GM12878 (cell line): ENCODE data around the gene PLEKHS1. TPM values are rescaled to one million over a fixed set of nuclear protein-coding genes. Genes with fewer than 3 reads are reported as not detected.

Experiments
- ATAC-seq: fragments of 200-7000 bp; cut with Tn5 transposase; 3 replicates; pipeline ENCODE4 v1.9.1; 2020; ENCODE audit warnings: mild to moderate bottlenecking, moderate library complexity
- BruUV-seq: library from RNA; stranded (reverse); fragments of 400-500 nt; replicated peaks from 2 replicates; lab custom pipeline; 2021; lab: Mats Ljungman, UMichigan
- CTCF ChIA-PET: fragments of 300-600 bp; sonication (Branson Sonifier 250); formaldehyde crosslinking; extraction: SDS; loops from one replicate; lab custom pipeline; 2021; ENCODE audit warnings: inconsistent platforms; lab: Yijun Ruan, JAX
- POLR2A ChIA-PET: fragments of 350-600 bp; formaldehyde crosslinking; extraction: SDS; loops from one replicate; lab custom pipeline; 2021; ENCODE audit warnings: inconsistent platforms; lab: Charles Lee
- RAD21 ChIA-PET: fragments of 300-600 bp; sonication (Branson Sonifier 250); formaldehyde crosslinking; loops from one replicate; lab custom pipeline; 2023; ENCODE audit warnings: antibody characterized with exemption; ENCODE audit not compliant: unreplicated experiment; lab: Charles Lee
- SMC1A ChIA-PET: fragments of 300-600 bp; sonication (Branson Sonifier 250); formaldehyde crosslinking; loops from one replicate; lab custom pipeline; 2023; ENCODE audit not compliant: unreplicated experiment, uncharacterized antibody; lab: Charles Lee
- DNase-seq: peaks from one replicate; pipeline ENCODE4 v3.0.0-alpha.2; 2011; ENCODE audit warnings: low read depth, low spot score
- FAIRE-seq: peaks from 3 replicates; lab custom pipeline; 2011; peaks lifted over from hg19 to GRCh38; lab: Jason Lieb, UNC
- H2AFZ ChIP-seq: 2 replicates; pipeline ENCODE4 v1.6.0; 2011; ENCODE audit warnings: low read depth, low read length, control low read depth; ENCODE audit not compliant: control insufficient read depth
- H3K27ac ChIP-seq: 2 replicates; pipeline ENCODE4 v1.5.1; 2011; ENCODE audit warnings: control low read depth; ENCODE audit not compliant: control insufficient read depth, insufficient read depth
- H3K27me3 ChIP-seq, 2 experiments: replicated peaks in 1 of 2; 2 replicates each; pipeline versions ENCODE4 v1.6.0 to v1.6.1; 2011; ENCODE audit warnings: low read length in 1 of 2; ENCODE audit not compliant: control insufficient read depth in 2 of 2, insufficient read depth in 2 of 2
- H3K36me3 ChIP-seq, 2 experiments: 2 replicates each; pipeline ENCODE4 v1.5.1; 2011; ENCODE audit warnings: low read length in 1 of 2; ENCODE audit not compliant: control insufficient read depth in 2 of 2, insufficient read depth in 2 of 2
- H3K4me1 ChIP-seq: 2 replicates; pipeline ENCODE4 v1.6.1; 2011; ENCODE audit warnings: mild to moderate bottlenecking, low read length, moderate library complexity, mixed read lengths; ENCODE audit not compliant: control insufficient read depth, insufficient read depth
- H3K4me2 ChIP-seq: 2 replicates; pipeline ENCODE4 v1.6.0; 2011; ENCODE audit warnings: control low read depth; ENCODE audit not compliant: control insufficient read depth, insufficient read depth
- H3K4me3 ChIP-seq: fragments of 200-600 bp; sonication (generic); 2 replicates; pipeline ENCODE4 v1.5.1; 2016
- H3K79me2 ChIP-seq: 2 replicates; pipeline ENCODE4 v1.6.0; 2011; ENCODE audit warnings: low read length; ENCODE audit not compliant: control insufficient read depth, insufficient read depth
- H3K9ac ChIP-seq: 2 replicates; pipeline ENCODE4 v1.8.0; 2011; ENCODE audit warnings: low read length, control low read depth, mixed read lengths; ENCODE audit not compliant: control insufficient read depth, insufficient read depth
- H3K9me3 ChIP-seq: replicated peaks from 3 replicates; pipeline ENCODE4 v1.5.1; 2011; ENCODE audit warnings: mild to moderate bottlenecking, low read length; ENCODE audit not compliant: control insufficient read depth, insufficient read depth
- H4K20me1 ChIP-seq: 2 replicates; pipeline ENCODE4 v1.6.0; 2011; ENCODE audit not compliant: control insufficient read depth, insufficient read depth
- CBX5 ChIP-seq: sonication (generic); IDR thresholded peaks from 2 replicates; pipeline ENCODE4 v1.6.1; 2016; ENCODE audit warnings: low read depth, moderate library complexity, mild to moderate bottlenecking, inconsistent platforms
- CEBPB ChIP-seq, 2 experiments: fragments of 150-350 bp in 1 of 2; IDR thresholded peaks; 2 replicates each; pipeline ENCODE4 v1.6.1; 2012 to 2014; ENCODE audit warnings: low read depth in 2 of 2, low read length in 2 of 2, borderline replicate concordance in 1 of 2, inconsistent platforms in 1 of 2
- CHD1 ChIP-seq: IDR thresholded peaks from 2 replicates; pipeline ENCODE4 v1.6.1; 2012; ENCODE audit warnings: low read depth, low read length, improper control_type of control experiment
- CHD4 ChIP-seq: fragments of 200-600 bp; sonication (generic); IDR thresholded peaks from 2 replicates; pipeline ENCODE4 v1.6.1; 2016; ENCODE audit warnings: mild to moderate bottlenecking
- GATAD2B ChIP-seq: fragments of 450-650 bp; conservative IDR thresholded peaks from 2 replicates; pipeline ENCODE4 v1.6.1; 2017; ENCODE audit warnings: low read depth, mild to moderate bottlenecking, moderate library complexity
- HDAC6 ChIP-seq: fragments of 200-600 bp; sonication (generic); IDR thresholded peaks from one replicate; pipeline ENCODE4 v1.8.0; 2017; ENCODE audit warnings: antibody characterized with exemption; ENCODE audit not compliant: unreplicated experiment
- IKZF2 ChIP-seq, 2 experiments: fragments of 450-650 bp; IDR thresholded peaks; 2 replicates each; pipeline ENCODE4 v1.6.1; 2017; ENCODE audit warnings: mild to moderate bottlenecking in 2 of 2, moderate library complexity in 2 of 2
- RB1 ChIP-seq: fragments of 450-650 bp; formaldehyde crosslinking; IDR thresholded peaks from 2 replicates; pipeline ENCODE4 v1.6.1; 2017; ENCODE audit warnings: mild to moderate bottlenecking, borderline replicate concordance
- RBBP5 ChIP-seq: fragments of 200-600 bp; sonication (generic); conservative IDR thresholded peaks from 2 replicates; pipeline ENCODE4 v1.6.1; 2016
- RELA ChIP-seq: fragments of 450-650 bp; IDR thresholded peaks from 2 replicates; pipeline ENCODE4 v1.8.0; 2014; ENCODE audit warnings: borderline replicate concordance; ENCODE audit not compliant: partially characterized antibody
- RUNX3 ChIP-seq: IDR thresholded peaks from 2 replicates; pipeline ENCODE4 v1.6.1; 2012; ENCODE audit warnings: low read length, inconsistent platforms
- SMAD1 ChIP-seq: fragments of 450-650 bp; IDR thresholded peaks from 2 replicates; pipeline ENCODE4 v1.6.1; 2018; ENCODE audit warnings: mild to moderate bottlenecking, low read depth; ENCODE audit not compliant: partially characterized antibody
- SREBF2 ChIP-seq: IDR thresholded peaks from 2 replicates; pipeline ENCODE4 v1.6.1; 2012; ENCODE audit warnings: mild to moderate bottlenecking, low read length
- WRNIP1 ChIP-seq: IDR thresholded peaks from 2 replicates; pipeline ENCODE4 v1.6.1; 2011; ENCODE audit warnings: low read depth, low read length, improper control_type of control experiment, borderline replicate concordance
- WGBS: methylation state at CpG from one replicate; pipeline ENCODE4 v1.1.6; 2016; ENCODE audit warnings: low lambda C conversion rate; ENCODE audit not compliant: insufficient replicate concordance, insufficient coverage; ENCODE audit errors: missing lambda C conversion rate; 5-methylcytosine and 5-hydroxymethylcytosine counted together
- in situ Hi-C: fragments of 300-500 bp; cut with MboI; formaldehyde crosslinking; loops from 9 replicates; pipeline ENCODE4 v1.14.3; 2018; ENCODE audit warnings: mixed read lengths
- intact Hi-C: fragments of 100-400 bp; cut with micrococcal nuclease; formaldehyde crosslinking; loops from one replicate; pipeline ENCODE4 v1.14.2; 2022; ENCODE audit not compliant: unreplicated experiment
- polyA plus RNA-seq, 11 experiments: library from polyadenylated mRNA; depleted of rRNA in 4 of 11; unstranded in 6 of 11; stranded (reverse) in 5 of 11; fragments of >200 nt; fragmentation: Nextera tagmentation in 4 of 11; fragmentation: Illumina TruSeq in 1 of 11; extraction: Ambion mirVana in 4 of 11; extraction: Trizol in 1 of 11; gene quantifications; 1 replicate in 1 of 11; 2 replicates in 10 of 11; pipeline versions ENCODE4 v1.2.1 to v1.2.3, GENCODE V29; 2011 to 2016; ENCODE audit warnings: inconsistent platforms in 2 of 11, missing spikeins in 2 of 11, low read depth in 1 of 11
- total RNA-seq, 4 experiments: library from RNA; depleted of rRNA in 3 of 4; stranded (reverse); fragments of >200 nt in 3 of 4; fragmentation: Illumina TruSeq in 1 of 4; extraction: Trizol in 1 of 4; gene quantifications; 2 replicates each; pipeline versions ENCODE4 v1.2.1 to v1.2.3, GENCODE V29; 2013 to 2021
- TF ChIP-seq, protein P1 (sequence below): IDR thresholded peaks from 2 replicates; pipeline ENCODE4 v1.6.1; 2011; ENCODE audit warnings: low read depth, low read length, improper control_type of control experiment, borderline replicate concordance
- TF ChIP-seq, protein P2 (sequence below): fragments of 450-650 bp; IDR thresholded peaks from 2 replicates; pipeline ENCODE4 v1.6.1; 2016; ENCODE audit warnings: mild to moderate bottlenecking
- TF ChIP-seq, protein P3 (sequence below): fragments of 450-650 bp; IDR thresholded peaks from 2 replicates; pipeline ENCODE4 v1.6.1; 2018; ENCODE audit warnings: mild to moderate bottlenecking, low read depth, moderate library complexity; ENCODE audit not compliant: partially characterized antibody
- TF ChIP-seq, protein P4 (sequence below): fragments of 450-650 bp; formaldehyde crosslinking; IDR thresholded peaks from 2 replicates; pipeline ENCODE4 v1.4.0; 2020; ENCODE audit warnings: mild to moderate bottlenecking, moderate library complexity

The PLEKHS1 gene
- total and polyA plus RNA-seq, 10 of the 15 experiments (the other 5 are each of a cell fraction or from before 2014, with no cell fraction given) = 0.04 to 0.17 TPM; not detected in 8

DNA sequence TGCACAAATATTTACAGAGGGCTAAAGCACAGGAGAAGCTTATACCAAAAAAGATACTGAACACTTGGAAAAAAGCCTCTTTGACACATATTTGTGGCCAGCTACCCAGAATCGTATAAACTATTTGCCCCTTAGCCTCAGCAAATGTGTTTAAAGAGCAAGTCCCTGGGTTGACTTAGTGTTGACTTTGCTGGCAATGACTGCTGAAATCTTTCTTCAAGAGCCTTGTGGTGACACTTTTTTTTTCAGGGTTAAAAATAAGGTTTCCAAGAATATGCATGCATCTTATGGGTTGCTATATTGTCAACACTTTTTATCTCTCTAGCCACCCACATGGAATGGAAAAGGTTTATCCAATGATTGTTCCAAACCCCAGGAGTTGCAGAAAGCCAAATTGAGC lies 14.9 kb upstream of the PLEKHS1 start:
- FAIRE-seq = no peak
- TF ChIP-seq WRNIP1 (no peak), CHD4 (no peak), RB1 (no peak), RELA (no peak), SMAD1 (no peak), RUNX3 (no peak), IKZF2 (IDR thresholded peaks at IDR 0.05) (no peak), GATAD2B (no peak), SREBF2 (no peak), RBBP5 (no peak), CHD1 (no peak), CEBPB (IDR thresholded peaks at IDR 0.05; ENCODE audit: borderline replicate concordance in 1 of 2, low read depth in 2 of 2, low read length in 2 of 2) (no peak), CBX5 (no peak), HDAC6 (no peak)
- TF ChIP-seq, protein P1, sequence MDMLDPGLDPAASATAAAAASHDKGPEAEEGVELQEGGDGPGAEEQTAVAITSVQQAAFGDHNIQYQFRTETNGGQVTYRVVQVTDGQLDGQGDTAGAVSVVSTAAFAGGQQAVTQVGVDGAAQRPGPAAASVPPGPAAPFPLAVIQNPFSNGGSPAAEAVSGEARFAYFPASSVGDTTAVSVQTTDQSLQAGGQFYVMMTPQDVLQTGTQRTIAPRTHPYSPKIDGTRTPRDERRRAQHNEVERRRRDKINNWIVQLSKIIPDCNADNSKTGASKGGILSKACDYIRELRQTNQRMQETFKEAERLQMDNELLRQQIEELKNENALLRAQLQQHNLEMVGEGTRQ = no peak
- TF ChIP-seq, protein P2, sequence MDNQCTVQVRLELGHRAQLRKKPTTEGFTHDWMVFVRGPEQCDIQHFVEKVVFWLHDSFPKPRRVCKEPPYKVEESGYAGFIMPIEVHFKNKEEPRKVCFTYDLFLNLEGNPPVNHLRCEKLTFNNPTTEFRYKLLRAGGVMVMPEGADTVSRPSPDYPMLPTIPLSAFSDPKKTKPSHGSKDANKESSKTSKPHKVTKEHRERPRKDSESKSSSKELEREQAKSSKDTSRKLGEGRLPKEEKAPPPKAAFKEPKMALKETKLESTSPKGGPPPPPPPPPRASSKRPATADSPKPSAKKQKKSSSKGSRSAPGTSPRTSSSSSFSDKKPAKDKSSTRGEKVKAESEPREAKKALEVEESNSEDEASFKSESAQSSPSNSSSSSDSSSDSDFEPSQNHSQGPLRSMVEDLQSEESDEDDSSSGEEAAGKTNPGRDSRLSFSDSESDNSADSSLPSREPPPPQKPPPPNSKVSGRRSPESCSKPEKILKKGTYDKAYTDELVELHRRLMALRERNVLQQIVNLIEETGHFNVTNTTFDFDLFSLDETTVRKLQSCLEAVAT = no peak
- TF ChIP-seq, protein P3, sequence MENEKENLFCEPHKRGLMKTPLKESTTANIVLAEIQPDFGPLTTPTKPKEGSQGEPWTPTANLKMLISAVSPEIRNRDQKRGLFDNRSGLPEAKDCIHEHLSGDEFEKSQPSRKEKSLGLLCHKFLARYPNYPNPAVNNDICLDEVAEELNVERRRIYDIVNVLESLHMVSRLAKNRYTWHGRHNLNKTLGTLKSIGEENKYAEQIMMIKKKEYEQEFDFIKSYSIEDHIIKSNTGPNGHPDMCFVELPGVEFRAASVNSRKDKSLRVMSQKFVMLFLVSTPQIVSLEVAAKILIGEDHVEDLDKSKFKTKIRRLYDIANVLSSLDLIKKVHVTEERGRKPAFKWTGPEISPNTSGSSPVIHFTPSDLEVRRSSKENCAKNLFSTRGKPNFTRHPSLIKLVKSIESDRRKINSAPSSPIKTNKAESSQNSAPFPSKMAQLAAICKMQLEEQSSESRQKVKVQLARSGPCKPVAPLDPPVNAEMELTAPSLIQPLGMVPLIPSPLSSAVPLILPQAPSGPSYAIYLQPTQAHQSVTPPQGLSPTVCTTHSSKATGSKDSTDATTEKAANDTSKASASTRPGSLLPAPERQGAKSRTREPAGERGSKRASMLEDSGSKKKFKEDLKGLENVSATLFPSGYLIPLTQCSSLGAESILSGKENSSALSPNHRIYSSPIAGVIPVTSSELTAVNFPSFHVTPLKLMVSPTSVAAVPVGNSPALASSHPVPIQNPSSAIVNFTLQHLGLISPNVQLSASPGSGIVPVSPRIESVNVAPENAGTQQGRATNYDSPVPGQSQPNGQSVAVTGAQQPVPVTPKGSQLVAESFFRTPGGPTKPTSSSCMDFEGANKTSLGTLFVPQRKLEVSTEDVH = no peak
- TF ChIP-seq, protein P4, sequence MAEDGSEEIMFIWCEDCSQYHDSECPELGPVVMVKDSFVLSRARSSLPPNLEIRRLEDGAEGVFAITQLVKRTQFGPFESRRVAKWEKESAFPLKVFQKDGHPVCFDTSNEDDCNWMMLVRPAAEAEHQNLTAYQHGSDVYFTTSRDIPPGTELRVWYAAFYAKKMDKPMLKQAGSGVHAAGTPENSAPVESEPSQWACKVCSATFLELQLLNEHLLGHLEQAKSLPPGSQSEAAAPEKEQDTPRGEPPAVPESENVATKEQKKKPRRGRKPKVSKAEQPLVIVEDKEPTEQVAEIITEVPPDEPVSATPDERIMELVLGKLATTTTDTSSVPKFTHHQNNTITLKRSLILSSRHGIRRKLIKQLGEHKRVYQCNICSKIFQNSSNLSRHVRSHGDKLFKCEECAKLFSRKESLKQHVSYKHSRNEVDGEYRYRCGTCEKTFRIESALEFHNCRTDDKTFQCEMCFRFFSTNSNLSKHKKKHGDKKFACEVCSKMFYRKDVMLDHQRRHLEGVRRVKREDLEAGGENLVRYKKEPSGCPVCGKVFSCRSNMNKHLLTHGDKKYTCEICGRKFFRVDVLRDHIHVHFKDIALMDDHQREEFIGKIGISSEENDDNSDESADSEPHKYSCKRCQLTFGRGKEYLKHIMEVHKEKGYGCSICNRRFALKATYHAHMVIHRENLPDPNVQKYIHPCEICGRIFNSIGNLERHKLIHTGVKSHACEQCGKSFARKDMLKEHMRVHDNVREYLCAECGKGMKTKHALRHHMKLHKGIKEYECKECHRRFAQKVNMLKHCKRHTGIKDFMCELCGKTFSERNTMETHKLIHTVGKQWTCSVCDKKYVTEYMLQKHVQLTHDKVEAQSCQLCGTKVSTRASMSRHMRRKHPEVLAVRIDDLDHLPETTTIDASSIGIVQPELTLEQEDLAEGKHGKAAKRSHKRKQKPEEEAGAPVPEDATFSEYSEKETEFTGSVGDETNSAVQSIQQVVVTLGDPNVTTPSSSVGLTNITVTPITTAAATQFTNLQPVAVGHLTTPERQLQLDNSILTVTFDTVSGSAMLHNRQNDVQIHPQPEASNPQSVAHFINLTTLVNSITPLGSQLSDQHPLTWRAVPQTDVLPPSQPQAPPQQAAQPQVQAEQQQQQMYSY = no peak

More for the DNA sequence above, 14.9 kb upstream of the PLEKHS1 start:
- DNase-seq (no peak), ATAC-seq (no peak)
- Histone ChIP-seq H3K9me3 (no peaks in the 10 kb centered on the region), H4K20me1 (no peaks in the 10 kb centered on the region), H3K4me2 (no peak overlapping the region), H3K27ac (no peak overlapping the region), H3K27me3 (no peaks in the 10 kb centered on the region), H3K4me1 (no peaks in the 10 kb centered on the region), H3K79me2 (no peaks in the 10 kb centered on the region), H3K4me3 (no peak overlapping the region), H2AFZ (no peak overlapping the region), H3K9ac (no peak overlapping the region), H3K36me3 (0 out of 4 replicates have a peak, but pooled peaks cover 0 to 3% of the 10 kb centered on the region in 2 experiments)
- BruUV-seq = no TSS peak
- in situ Hi-C loops (no loop called here), intact Hi-C loops (no loop called here)
- ChIA-PET SMC1A (no interaction called here), CTCF (no interaction called here), RAD21 (no interaction called here), POLR2A (no interaction called here)
- 85% methylated on average over 1 of the region's 1 CpG for WGBS
